Lung (tissue), 12 donors: Measurements from ENCODE around the gene KLHL21. TPM values are rescaled to one million over a fixed set of nuclear protein-coding genes. Genes with fewer than 3 reads are reported as not detected.

ENCODE experiments used
- ATAC-seq: fragments of 200-7000 bp; cut with Tn5 transposase; one replicate; pipeline ENCODE4 v1.9.1; 2020; ENCODE audit warnings: moderate number of reproducible peaks; ENCODE audit not compliant: insufficient read depth, low FRiP score
- DNase-seq, 3 donors: peaks; one replicate each; pipeline ENCODE4 v3.0.0-alpha.2; 2013 to 2017
- H3K27ac ChIP-seq, 2 donors: one replicate each; pipeline ENCODE4 v1.5.1; 2013; ENCODE audit warnings: mild to moderate bottlenecking in 2 of 2, moderate library complexity in 2 of 2, control low read depth in 1 of 2, inconsistent platforms in 1 of 2, low read depth in 1 of 2, low read length in 1 of 2
- H3K27me3 ChIP-seq, 3 donors: one replicate each; pipeline ENCODE4 v1.5.1; 2013; ENCODE audit warnings: low read length in 2 of 3; ENCODE audit not compliant: control insufficient read depth in 3 of 3, insufficient read depth in 3 of 3
- H3K36me3 ChIP-seq, 4 donors: one replicate each; pipeline ENCODE4 v1.5.1; 2013; ENCODE audit warnings: low read length in 4 of 4, mild to moderate bottlenecking in 1 of 4, moderate library complexity in 1 of 4; ENCODE audit not compliant: control insufficient read depth in 4 of 4, insufficient read depth in 4 of 4
- H3K4me1 ChIP-seq, 5 donors: one replicate each; pipeline ENCODE4 v1.5.1; 2013; ENCODE audit warnings: low read length in 5 of 5, mild to moderate bottlenecking in 2 of 5, moderate library complexity in 1 of 5; ENCODE audit not compliant: control insufficient read depth in 5 of 5, insufficient read depth in 5 of 5
- H3K4me3 ChIP-seq: one replicate; pipeline ENCODE4 v1.5.1; 2013; ENCODE audit warnings: mild to moderate bottlenecking, control low read depth, moderate library complexity
- H3K9ac ChIP-seq, 2 donors: one replicate each; pipeline ENCODE4 v1.5.1; 2013; ENCODE audit warnings: low read length in 2 of 2, control low read depth in 1 of 2; ENCODE audit not compliant: insufficient read depth in 1 of 2
- H3K9me3 ChIP-seq, 4 donors: one replicate each; pipeline ENCODE4 v1.5.1; 2013; ENCODE audit warnings: low read length in 3 of 4, mild to moderate bottlenecking in 1 of 4, moderate library complexity in 1 of 4; ENCODE audit not compliant: control insufficient read depth in 4 of 4, insufficient read depth in 3 of 4
- WGBS, 2 donors: extraction: QIAGEN DNeasy Blood & Tissue Kit; methylation state at CpG; one replicate each; pipeline ENCODE4 v1.1.7; 2013; 5-methylcytosine and 5-hydroxymethylcytosine counted together
- polyA plus RNA-seq, 2 donors: library from polyadenylated mRNA; stranded (reverse); fragments of 200-250 nt; gene quantifications; one replicate each; pipeline ENCODE4 v1.2.1, GENCODE V29; 2013
- total RNA-seq, 2 donors: library from RNA; depleted of rRNA in 1 of 2; stranded (reverse); fragments of >200 nt in 1 of 2; gene quantifications; one replicate each; pipeline ENCODE4 v1.2.1, GENCODE V29; 2014 to 2021
- TF ChIP-seq, protein P1 (sequence below): IDR thresholded peaks from 2 replicates; pipeline ENCODE4 v1.5.1; 2012; ENCODE audit warnings: mild to moderate bottlenecking; ENCODE audit errors: control extremely low read depth, extremely low read depth
- donor health status: control.
- donor health status: control.
- donor health status: Bipolar disorder and iron deficiency.
- donor health status: healthy.
- donor health status: DM: yes; HTN: yes; CAD: no.

KLHL21 gene
- total and polyA plus RNA-seq, 4 donors = 9.2 to 31.3 (median 19.7) TPM

DNA sequence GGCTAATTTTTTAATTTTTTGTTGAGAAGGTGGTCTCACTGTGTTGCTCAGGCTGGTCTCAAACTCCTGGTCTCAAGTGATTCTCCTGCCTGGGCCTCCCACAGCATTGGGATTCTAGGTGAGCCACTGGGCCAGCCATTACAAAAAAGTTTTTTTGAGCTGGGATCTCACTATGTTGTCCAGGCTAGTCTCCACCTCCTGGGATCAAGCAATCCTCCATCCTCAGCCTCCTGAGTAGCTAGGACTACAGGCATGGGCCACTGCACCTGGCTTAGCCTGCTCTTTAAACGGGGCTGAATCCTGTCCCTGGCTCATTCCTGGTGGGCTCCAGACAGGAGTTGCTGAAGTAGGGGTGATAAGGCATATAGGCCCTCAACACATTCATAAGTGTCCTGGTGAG, 45.1 kb downstream of the KLHL21 start:
- no peaks in the 10 kb centered on the region for H3K36me3 ChIP-seq
- H3K9me3 ChIP-seq = no peaks in the 10 kb centered on the region
- no peak overlapping the region for H3K9ac ChIP-seq
- ATAC-seq = no peak
- DNase-seq = no peak
- H3K27me3 ChIP-seq = no peaks in the 10 kb centered on the region
- H3K4me1 ChIP-seq = peaks cover 4 to 13% (median 5%) of the 10 kb centered on the region in 5 donors
- TF ChIP-seq, protein P1, sequence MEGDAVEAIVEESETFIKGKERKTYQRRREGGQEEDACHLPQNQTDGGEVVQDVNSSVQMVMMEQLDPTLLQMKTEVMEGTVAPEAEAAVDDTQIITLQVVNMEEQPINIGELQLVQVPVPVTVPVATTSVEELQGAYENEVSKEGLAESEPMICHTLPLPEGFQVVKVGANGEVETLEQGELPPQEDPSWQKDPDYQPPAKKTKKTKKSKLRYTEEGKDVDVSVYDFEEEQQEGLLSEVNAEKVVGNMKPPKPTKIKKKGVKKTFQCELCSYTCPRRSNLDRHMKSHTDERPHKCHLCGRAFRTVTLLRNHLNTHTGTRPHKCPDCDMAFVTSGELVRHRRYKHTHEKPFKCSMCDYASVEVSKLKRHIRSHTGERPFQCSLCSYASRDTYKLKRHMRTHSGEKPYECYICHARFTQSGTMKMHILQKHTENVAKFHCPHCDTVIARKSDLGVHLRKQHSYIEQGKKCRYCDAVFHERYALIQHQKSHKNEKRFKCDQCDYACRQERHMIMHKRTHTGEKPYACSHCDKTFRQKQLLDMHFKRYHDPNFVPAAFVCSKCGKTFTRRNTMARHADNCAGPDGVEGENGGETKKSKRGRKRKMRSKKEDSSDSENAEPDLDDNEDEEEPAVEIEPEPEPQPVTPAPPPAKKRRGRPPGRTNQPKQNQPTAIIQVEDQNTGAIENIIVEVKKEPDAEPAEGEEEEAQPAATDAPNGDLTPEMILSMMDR = no peak
- no peak overlapping the region for H3K27ac ChIP-seq
- no peak overlapping the region for H3K4me3 ChIP-seq
- WGBS, 2 donors = 73 to 100% methylated on average over 1 of the region's 1 CpG

DNA sequence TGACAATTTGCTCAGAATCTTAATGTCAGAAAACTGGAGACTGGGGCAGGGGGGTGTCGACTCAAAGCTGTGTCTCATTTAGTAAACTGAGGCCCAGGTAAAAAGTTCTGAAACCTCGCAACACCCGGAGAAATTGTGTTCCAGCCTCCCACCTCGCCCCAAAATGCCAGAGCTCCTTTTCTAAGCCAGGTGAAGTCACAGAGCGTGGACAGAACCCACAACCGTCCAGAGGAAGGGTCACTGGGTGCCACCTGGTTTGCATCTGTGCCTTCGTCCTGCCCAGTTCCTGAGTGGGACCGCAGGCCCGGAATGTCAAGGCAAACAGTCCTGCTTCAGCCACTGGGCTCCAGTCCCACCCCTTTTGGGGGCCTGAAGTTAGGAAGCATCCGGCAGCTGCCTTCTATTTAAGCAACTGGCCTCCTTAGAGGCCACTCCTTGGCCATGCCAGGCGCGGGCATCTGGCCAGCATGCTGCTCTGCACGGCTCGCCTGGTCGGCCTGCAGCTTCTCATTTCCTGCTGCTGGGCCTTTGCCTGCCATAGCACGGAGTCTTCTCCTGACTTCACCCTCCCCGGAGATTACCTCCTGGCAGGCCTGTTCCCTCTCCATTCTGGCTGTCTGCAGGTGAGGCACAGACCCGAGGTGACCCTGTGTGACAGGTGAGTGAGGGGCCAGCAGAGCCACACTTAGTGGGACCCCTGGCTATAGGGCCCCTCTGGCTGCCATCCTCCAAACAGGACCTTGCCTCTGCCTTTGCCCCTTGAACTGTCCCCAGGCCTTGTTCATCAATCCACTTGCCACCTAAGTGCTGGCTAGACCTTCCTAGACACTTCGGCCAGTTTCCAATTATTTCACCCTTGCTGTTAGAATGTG, 47.5 kb downstream of the KLHL21 start, which contains the start of gene TAS1R1:
TAS1R1 (plus strand) TSS at position 401 of the 872 bp plus-strand sequence; CDS start at position 468, 67 bp downstream.
- peak; percentile 4 for ATAC-seq
- 76 to 77% methylated on average over 19 of the region's 19 CpGs for WGBS, 2 donors
- peaks cover 0 to 6% (median 4%) of the 10 kb centered on the region in 4 donors for H3K36me3 ChIP-seq
- peak within 1 kb of the TSS; percentile 98 for H3K4me3 ChIP-seq
- peak within 1 kb of the TSS; percentile 60 to 65 for H3K9ac ChIP-seq
- peak; percentile 19 to 33 (median 29) for DNase-seq
- H3K9me3 ChIP-seq = no peaks in the 10 kb centered on the region
- TF ChIP-seq, protein P1 = no peak
- H3K27ac ChIP-seq = peak within 1 kb of the TSS; percentile 81 to 87
- no peaks in the 10 kb centered on the region for H3K27me3 ChIP-seq
- H3K4me1 ChIP-seq = peaks cover 4 to 13% (median 5%) of the 10 kb centered on the region in 5 donors

DNA sequence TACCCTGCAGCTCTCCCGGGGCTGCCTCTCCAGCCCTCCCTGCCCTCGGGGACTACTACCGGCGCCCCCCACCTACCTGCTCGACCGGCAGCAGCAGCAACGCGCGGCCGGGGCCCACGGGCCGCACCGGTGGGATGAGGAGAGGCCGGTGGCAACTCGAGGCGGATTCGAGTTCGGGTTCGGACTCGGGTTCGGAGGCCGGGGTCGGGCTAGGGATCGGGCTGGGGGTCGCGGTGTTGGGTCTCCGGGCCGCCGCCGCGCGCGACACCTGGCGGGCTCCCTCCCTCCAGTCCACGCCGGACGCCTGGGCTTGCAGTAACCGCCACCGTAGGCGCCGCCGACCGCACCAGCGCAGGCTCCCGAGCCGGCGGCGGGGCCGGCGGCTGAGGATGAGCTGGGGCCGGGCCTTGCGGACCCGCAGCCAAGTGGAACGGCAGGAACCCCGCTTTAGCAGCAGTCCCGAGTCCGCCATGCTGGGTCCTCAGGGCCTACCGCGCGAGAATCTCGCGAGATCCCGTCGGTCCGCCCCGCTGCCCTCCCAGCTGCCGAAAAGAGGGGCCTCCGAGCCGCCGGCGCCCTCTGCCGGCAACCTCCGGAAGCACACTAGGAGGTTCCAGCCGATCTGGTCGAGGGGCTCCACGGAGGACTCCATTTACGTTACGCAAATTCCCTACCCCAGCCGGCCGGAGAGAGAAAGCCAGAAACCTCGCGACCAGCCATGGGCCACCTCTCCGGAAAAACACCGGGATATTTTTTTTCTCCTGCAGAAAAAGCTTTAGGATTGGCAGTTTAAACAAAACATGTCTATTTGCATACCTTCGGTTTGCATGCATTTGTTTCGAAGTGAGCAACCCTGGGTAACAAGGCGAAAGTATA, 48.4 kb downstream of the KLHL21 start, which contains the start of gene NOL9:
NOL9 (minus strand) TSS at position 483 of the 876 bp plus-strand sequence; CDS start at position 472, 11 bp downstream.
- peak; percentile 95 to 97 (median 96) for DNase-seq
- peak within 1 kb of the TSS; percentile 65 to 90 for H3K9ac ChIP-seq
- H3K27me3 ChIP-seq = no peaks in the 10 kb centered on the region
- peak within 1 kb of the TSS; percentile 98 for H3K4me3 ChIP-seq
- H3K4me1 ChIP-seq = peaks cover 4 to 13% (median 5%) of the 10 kb centered on the region in 5 donors
- WGBS, 2 donors = 2 to 3% methylated on average over 77 to 87 of the region's 87 CpGs
- H3K36me3 ChIP-seq = peaks cover 5 to 7% (median 6%) of the 10 kb centered on the region in 4 donors
- no peaks in the 10 kb centered on the region for H3K9me3 ChIP-seq
- ATAC-seq = peak; percentile 97
- TF ChIP-seq, protein P1 = peak; percentile 95
- H3K27ac ChIP-seq = peak within 1 kb of the TSS; percentile 81 to 87
